ENCODE data around the gene ADAP1. TPM values are rescaled to one million over a fixed set of nuclear protein-coding genes. Genes with fewer than 3 reads are reported as not detected.

The ADAP1 gene
- total RNA-seq, 1 experiment from 2014 or later, result 31.2 TPM

GRCh38 chr7:918118-918425, 36.4 kb downstream of the ADAP1 start:
- H2AFZ ChIP-seq (ENCODE audit: low read length), result no peak overlapping the region
- H4K20me1 ChIP-seq (ENCODE audit: low read length), result no peaks in the 10 kb centered on the region
- no peaks in the 10 kb centered on the region for H3K9me3 ChIP-seq (ENCODE audit: low read length)
- ATAC-seq (no peak), DNase-seq (no peak)
- H3K4me2 ChIP-seq (ENCODE audit: low read length), result no peak overlapping the region
- no peaks in the 10 kb centered on the region for H3K36me3 ChIP-seq (ENCODE audit: low read depth, low read length)
- ChIA-PET CTCF (no interaction called here), POLR2A (ENCODE audit: unreplicated experiment) (no interaction called here)
- intact Hi-C loops (cut with micrococcal nuclease), result no loop called here
- no peaks in the 10 kb centered on the region for H3K27me3 ChIP-seq (ENCODE audit: low read length)
- H3K27ac ChIP-seq (ENCODE audit: low read length), result no peak overlapping the region
- no peaks in the 10 kb centered on the region for H3F3A ChIP-seq (ENCODE audit: low read length, unreplicated experiment)
- no peaks in the 10 kb centered on the region for H3K9me2 ChIP-seq (replicated peaks; ENCODE audit: low read length)
- no TSS peak for BruUV-seq (replicated peaks)
- TF ChIP-seq CTCF (conservative IDR thresholded peaks at IDR 0.05; ENCODE audit: low read depth, low read length), result no peak
- no peak overlapping the region for H3K4me3 ChIP-seq (ENCODE audit: low read length)
- H3K9ac ChIP-seq (ENCODE audit: low read length), result no peak overlapping the region
- no peaks in the 10 kb centered on the region for H3K79me2 ChIP-seq (ENCODE audit: low read length)
- peaks cover 19% of the 10 kb centered on the region for H3K4me1 ChIP-seq (ENCODE audit: insufficient read depth, low read length)

- H3K4me2 ChIP-seq (ENCODE audit: low read length), result no peak overlapping the region
- H3K27ac ChIP-seq (ENCODE audit: low read length), result no peak overlapping the region
- no peaks in the 10 kb centered on the region for H3K9me3 ChIP-seq (ENCODE audit: low read length)
- BruUV-seq (replicated peaks), result no TSS peak
- no peak for TF ChIP-seq CTCF (conservative IDR thresholded peaks at IDR 0.05; ENCODE audit: low read depth, low read length)
- no peak for TF ChIP-seq EZH2phosphoT487 (IDR thresholded peaks at IDR 0.05; ENCODE audit: borderline replicate concordance, low read length)
- no peak for TF ChIP-seq EZH2 (IDR thresholded peaks at IDR 0.05; ENCODE audit: low read length, unreplicated experiment)
- no peaks in the 10 kb centered on the region for H3K36me3 ChIP-seq (ENCODE audit: low read depth, low read length)
- no peaks in the 10 kb centered on the region for H3K27me3 ChIP-seq (ENCODE audit: low read length)
- no peaks in the 10 kb centered on the region for H3K9me2 ChIP-seq (replicated peaks; ENCODE audit: low read length)
- ChIA-PET POLR2A (ENCODE audit: unreplicated experiment) (no interaction called here), CTCF (no interaction called here)
- H2AFZ ChIP-seq (ENCODE audit: low read length), result no peak overlapping the region
- H3K4me1 ChIP-seq (ENCODE audit: insufficient read depth, low read length), result peaks cover 15% of the 10 kb centered on the region
- DNase-seq, result no peak
- intact Hi-C loops (cut with micrococcal nuclease), result no loop called here
- no peak overlapping the region for H3K9ac ChIP-seq (ENCODE audit: low read length)
- no peaks in the 10 kb centered on the region for H4K20me1 ChIP-seq (ENCODE audit: low read length)
- H3K79me2 ChIP-seq (ENCODE audit: low read length), result no peaks in the 10 kb centered on the region
- no peaks in the 10 kb centered on the region for H3F3A ChIP-seq (ENCODE audit: low read length, unreplicated experiment)
- ATAC-seq, result no peak
- no peak overlapping the region for H3K4me3 ChIP-seq (ENCODE audit: low read length)
Observed at GRCh38 chr7:917255-918117, 37.0 kb downstream of the ADAP1 start.

GRCh38 chr7:916291-916941, 38.1 kb downstream of the ADAP1 start:
- H3F3A ChIP-seq (ENCODE audit: low read length, unreplicated experiment), result no peaks in the 10 kb centered on the region
- H3K9me2 ChIP-seq (replicated peaks; ENCODE audit: low read length), result no peaks in the 10 kb centered on the region
- CTCF ChIA-PET, result no interaction called here
- no peaks in the 10 kb centered on the region for H3K27me3 ChIP-seq (ENCODE audit: low read length)
- H3K4me3 ChIP-seq (ENCODE audit: low read length), result no peak overlapping the region
- H3K27ac ChIP-seq (ENCODE audit: low read length), result no peak overlapping the region
- POLR2A ChIA-PET (ENCODE audit: unreplicated experiment), result no interaction called here
- H3K9ac ChIP-seq (ENCODE audit: low read length), result no peak overlapping the region
- H3K4me1 ChIP-seq (ENCODE audit: insufficient read depth, low read length), result peaks cover 12% of the 10 kb centered on the region
- no peak overlapping the region for H3K4me2 ChIP-seq (ENCODE audit: low read length)
- H2AFZ ChIP-seq (ENCODE audit: low read length), result no peak overlapping the region
- no peak for TF ChIP-seq EZH2 (IDR thresholded peaks at IDR 0.05; ENCODE audit: low read length, unreplicated experiment)
- no peak for TF ChIP-seq CTCF (conservative IDR thresholded peaks at IDR 0.05; ENCODE audit: low read depth, low read length)
- TF ChIP-seq EZH2phosphoT487 (IDR thresholded peaks at IDR 0.05; ENCODE audit: borderline replicate concordance, low read length), result no peak
- no peaks in the 10 kb centered on the region for H3K36me3 ChIP-seq (ENCODE audit: low read depth, low read length)
- H3K79me2 ChIP-seq (ENCODE audit: low read length), result no peaks in the 10 kb centered on the region
- H4K20me1 ChIP-seq (ENCODE audit: low read length), result no peaks in the 10 kb centered on the region
- DNase-seq (no peak), ATAC-seq (no peak)
- no peaks in the 10 kb centered on the region for H3K9me3 ChIP-seq (ENCODE audit: low read length)
- intact Hi-C loops (cut with micrococcal nuclease), result no loop called here
- BruUV-seq (replicated peaks), result no TSS peak

All from PC-3 (cell line).